Psoas muscle (tissue), 8 donors: ENCODE measurements around the gene CPNE2. TPM values are rescaled to one million over a fixed set of nuclear protein-coding genes. Genes with fewer than 3 reads are reported as not detected.
"Not testable (repeated sequence)": the region's sequence is repeated elsewhere in the genome, so short reads cannot be mapped to it uniquely, and the experiment has no call there.

ENCODE experiments used
- ATAC-seq, 4 donors: fragments of 200-7000 bp; cut with Tn5 transposase; one replicate each; pipeline ENCODE4 v1.9.1; 2020; ENCODE audit warnings: moderate library complexity in 3 of 4, mild to moderate bottlenecking in 2 of 4
- DNase-seq, 2 donors: peaks; one replicate each; pipeline ENCODE4 v3.0.0-alpha.2; 2020
- H3K27ac ChIP-seq: fragments of 200-600 bp; one replicate; pipeline ENCODE4 v1.8.0; 2022
- H3K27me3 ChIP-seq, 3 donors: fragments of 200-600 bp in 1 of 3; one replicate each; pipeline versions ENCODE4 v1.6.1 to v1.8.0; 2013 to 2022; ENCODE audit warnings: low read length in 2 of 3, mild to moderate bottlenecking in 2 of 3, moderate library complexity in 1 of 3; ENCODE audit not compliant: insufficient read depth in 3 of 3
- H3K36me3 ChIP-seq, 2 donors: fragments of 200-600 bp in 1 of 2; one replicate each; pipeline versions ENCODE4 v1.6.1 to v1.8.0; 2013 to 2022; ENCODE audit warnings: low read depth in 1 of 2, mild to moderate bottlenecking in 1 of 2, moderate library complexity in 1 of 2; ENCODE audit not compliant: insufficient read depth in 1 of 2
- H3K4me1 ChIP-seq: fragments of 200-600 bp; one replicate; pipeline ENCODE4 v1.8.0; 2022
- H3K4me3 ChIP-seq: fragments of 200-600 bp; one replicate; pipeline ENCODE4 v1.8.0; 2022; ENCODE audit warnings: mild to moderate bottlenecking
- H3K9me3 ChIP-seq: fragments of 200-600 bp; one replicate; pipeline ENCODE4 v1.8.0; 2022
- CTCF ChIP-seq: fragments of 200-600 bp; IDR thresholded peaks from one replicate; pipeline ENCODE4 v1.8.0; 2022; ENCODE audit warnings: antibody characterized with exemption
- WGBS, 3 donors: extraction: QIAGEN DNeasy Blood & Tissue Kit; methylation state at CpG; one replicate each; pipeline versions ENCODE4 v1.1.6 to v1.1.7; 2013; 5-methylcytosine and 5-hydroxymethylcytosine counted together
- intact Hi-C, 2 donors: fragments of 100-400 bp; cut with DNase I; formaldehyde crosslinking; loops; one replicate each; pipeline versions ENCODE4 v1.11.0 to v1.14.2; 2022
- polyA plus RNA-seq, 3 donors: library from polyadenylated mRNA; stranded (reverse); fragments of 200-250 nt; gene quantifications; one replicate each; pipeline ENCODE4 v1.2.3, GENCODE V29; 2013
- total RNA-seq, 4 donors: library from RNA; stranded (reverse); fragmentation: NEBNext Ultra II Directional in 2 of 4; extraction: Animal tissue kit (Norgen Biotek cat#: 25700) in 2 of 4; gene quantifications; one replicate each; pipeline versions ENCODE4 v1.2.1 to v1.2.4, GENCODE V29; 2021 to 2023
- donor health status: healthy with polysubstance abuse.
- donor health status: DM: no; HTN: no; CAD: no; lungs with moderate emphysema.
- donor health status: Bipolar disorder and iron deficiency.
- donor health status: healthy.
- donor health status: DM: yes; HTN: yes; CAD: no.
- donor health status: DM: no; HTN: no; CAD: no.
- donor health status: DM: no; HTN: no; CAD: no.
- donor health status: DM: yes; HTN: yes; CAD: no.

Gene CPNE2
- total and polyA plus RNA-seq, 7 donors: 8.1 to 16.9 (median 12.4) TPM

- peak overlapping the region; percentile 74 for H3K27ac ChIP-seq
- no peaks in the 10 kb centered on the region for H3K36me3 ChIP-seq
- ATAC-seq: peak; percentile 90 to 97 (median 94)
- intact Hi-C loops: loop anchor here in 1 of 2 donors (2.0 kb wide), 1 partner anchor 20 kb away; no protein-coding TSS in a partner anchor
- H3K4me3 ChIP-seq: peak overlapping the region; percentile 31
- 19 to 36% (median 19%) methylated on average over 7 to 11 of the region's 11 CpGs for WGBS, 3 donors
- H3K4me1 ChIP-seq: peaks cover 23% of the 10 kb centered on the region
- TF ChIP-seq CTCF: no peak
- H3K27me3 ChIP-seq: no peaks in the 10 kb centered on the region
- no peaks in the 10 kb centered on the region for H3K9me3 ChIP-seq
- DNase-seq: peak; percentile 89 to 95
Observed at GRCh38 chr16:57061084-57061905, 31.1 kb upstream of the CPNE2 start.

- TF ChIP-seq CTCF: no peak
- Histone ChIP-seq H3K9me3 (no peaks in the 10 kb centered on the region), H3K36me3 (no peaks in the 10 kb centered on the region), H3K4me1 (peaks cover 23% of the 10 kb centered on the region), H3K27me3 (no peaks in the 10 kb centered on the region), H3K27ac (peak overlapping the region; percentile 74), H3K4me3 (peak overlapping the region; percentile 31)
- ATAC-seq (peak in 3 of 4 donors; percentile 16 to 36 (median 24)), DNase-seq (no peak)
- intact Hi-C loops: no loop called here
- 36 to 43% (median 36%) methylated on average over 8 of the region's 8 CpGs for WGBS, 3 donors
Observed at GRCh38 chr16:57062329-57062728, 30.1 kb upstream of the CPNE2 start.

DNA sequence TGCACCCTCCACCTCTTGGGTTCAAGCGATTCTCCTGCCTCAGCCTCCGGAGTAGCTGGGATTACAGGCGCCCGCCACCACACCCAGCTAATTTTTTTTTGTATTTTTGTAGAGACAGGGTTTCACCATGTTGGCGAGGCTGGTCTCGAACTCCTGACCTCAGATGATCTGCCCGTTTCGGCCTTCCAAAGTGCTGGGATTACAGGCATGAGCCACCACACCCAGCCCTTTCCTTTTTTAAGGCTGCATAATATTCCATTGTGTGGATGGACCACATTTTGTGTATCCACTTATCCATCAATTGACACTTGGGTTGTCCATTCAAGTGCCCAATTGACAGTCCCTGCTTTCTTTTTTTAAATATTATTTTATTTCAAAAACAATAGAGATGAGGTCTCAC is 29.2 kb upstream of the CPNE2 start:
- H3K36me3 ChIP-seq, intact Hi-C loops, H3K4me3 ChIP-seq, ATAC-seq, H3K9me3 ChIP-seq, DNase-seq, H3K27me3 ChIP-seq, H3K27ac ChIP-seq: not testable (repeated sequence)
- H3K4me1 ChIP-seq: peaks cover 23% of the 10 kb centered on the region
- WGBS, 3 donors: 91 to 96% (median 92%) methylated on average over 8 of the region's 8 CpGs

GRCh38 chr16:57064995-57065394 is 27.4 kb upstream of the CPNE2 start:
- Histone ChIP-seq H3K4me1 (peaks cover 23% of the 10 kb centered on the region), H3K9me3 (no peaks in the 10 kb centered on the region), H3K27me3 (no peaks in the 10 kb centered on the region), H3K36me3 (no peaks in the 10 kb centered on the region), H3K27ac (no peak overlapping the region), H3K4me3 (no peak overlapping the region)
- no peak for DNase-seq
- no peak for TF ChIP-seq CTCF
- ATAC-seq: no peak
- WGBS, 3 donors: 92 to 97% (median 93%) methylated on average over 5 of the region's 5 CpGs
- intact Hi-C loops: no loop called here

DNA sequence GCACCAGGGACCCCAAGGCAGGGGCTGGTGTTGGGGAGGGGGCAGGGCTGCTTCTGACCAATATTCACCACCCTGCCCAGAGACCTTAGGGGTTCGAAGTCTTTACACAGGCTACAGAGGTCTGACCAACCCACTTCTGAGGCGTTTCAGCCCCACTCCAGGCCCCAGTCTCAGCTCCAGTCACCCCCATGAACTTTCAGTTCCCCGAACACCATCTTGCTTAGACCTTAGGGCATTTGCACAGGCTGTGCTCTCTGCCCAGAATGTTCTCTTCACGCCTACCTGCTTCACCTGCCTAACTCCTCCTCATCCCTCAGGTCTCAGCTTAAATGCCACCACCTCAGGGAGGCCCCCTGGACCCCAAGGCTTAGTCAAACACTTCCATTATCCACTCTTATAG is 25.8 kb upstream of the CPNE2 start:
- Histone ChIP-seq H3K36me3 (no peaks in the 10 kb centered on the region), H3K27ac (no peak overlapping the region), H3K9me3 (no peaks in the 10 kb centered on the region), H3K4me1 (peaks cover 11% of the 10 kb centered on the region), H3K4me3 (no peak overlapping the region), H3K27me3 (no peaks in the 10 kb centered on the region)
- DNase-seq (no peak), ATAC-seq (no peak)
- intact Hi-C loops: no loop called here
- TF ChIP-seq CTCF: no peak
- 90 to 91% (median 91%) methylated on average over 4 of the region's 4 CpGs for whole genome bisulfite sequencing, 3 donors
